Spleen (tissue), 7 donors: ENCODE data around the gene ZFP57.

Experiments
- POLR2A ChIP-seq, 3 donors: fragments of 450-650 bp; IDR thresholded peaks; one replicate each; pipeline ENCODE4 v1.5.1; 2017; ENCODE audit warnings: antibody characterized with exemption in 3 of 3, mild to moderate bottlenecking in 1 of 3
- POLR2AphosphoS5 ChIP-seq, 3 donors: sonication (generic); formaldehyde crosslinking; IDR thresholded peaks; one replicate each; pipeline ENCODE4 v1.5.1; 2017; ENCODE audit warnings: antibody characterized with exemption in 3 of 3
- TF ChIP-seq, protein P1 (sequence below), 11 experiments: fragments of 200-600 bp in 7 of 11; fragments of 450-650 bp in 4 of 11; sonication (generic) in 4 of 11; IDR thresholded peaks in 8 of 11; conservative IDR thresholded peaks in 3 of 11; 1 replicate in 7 of 11; 2 replicates in 4 of 11; pipeline versions ENCODE4 v1.4.0 to v1.8.0; 2016 to 2021; ENCODE audit warnings: antibody characterized with exemption in 11 of 11, inconsistent platforms in 4 of 11, mild to moderate bottlenecking in 1 of 11
- donor health status: DM: no; HTN: no; CAD: no; lungs with moderate emphysema.
- donor health status: DM: no; HTN: no; CAD: no.
- donor health status: DM: no; HTN: no; CAD: no.

DNA sequence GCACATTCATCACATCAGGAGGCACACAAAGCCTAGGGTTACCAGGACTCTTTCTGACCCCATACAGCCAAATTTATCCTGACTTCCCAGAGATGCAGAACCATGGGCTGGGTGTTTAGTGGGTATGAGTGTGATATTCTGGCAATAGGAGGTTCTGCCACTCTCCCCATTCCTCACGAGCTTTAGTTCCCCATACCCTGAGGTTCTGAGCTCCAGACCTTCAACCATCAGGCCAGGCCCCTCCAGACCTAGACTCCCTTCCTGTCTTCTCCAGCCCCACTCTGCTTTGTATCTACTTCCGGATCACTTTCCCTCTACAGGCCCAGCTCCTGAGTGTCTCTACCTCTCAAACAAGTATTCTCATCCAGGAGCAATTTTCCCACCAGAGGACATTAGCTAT is 46.7 kb upstream of the ZFP57 start:
- TF ChIP-seq POLR2A (IDR thresholded peaks at IDR 0.05): no peak
- TF ChIP-seq, protein P1, sequence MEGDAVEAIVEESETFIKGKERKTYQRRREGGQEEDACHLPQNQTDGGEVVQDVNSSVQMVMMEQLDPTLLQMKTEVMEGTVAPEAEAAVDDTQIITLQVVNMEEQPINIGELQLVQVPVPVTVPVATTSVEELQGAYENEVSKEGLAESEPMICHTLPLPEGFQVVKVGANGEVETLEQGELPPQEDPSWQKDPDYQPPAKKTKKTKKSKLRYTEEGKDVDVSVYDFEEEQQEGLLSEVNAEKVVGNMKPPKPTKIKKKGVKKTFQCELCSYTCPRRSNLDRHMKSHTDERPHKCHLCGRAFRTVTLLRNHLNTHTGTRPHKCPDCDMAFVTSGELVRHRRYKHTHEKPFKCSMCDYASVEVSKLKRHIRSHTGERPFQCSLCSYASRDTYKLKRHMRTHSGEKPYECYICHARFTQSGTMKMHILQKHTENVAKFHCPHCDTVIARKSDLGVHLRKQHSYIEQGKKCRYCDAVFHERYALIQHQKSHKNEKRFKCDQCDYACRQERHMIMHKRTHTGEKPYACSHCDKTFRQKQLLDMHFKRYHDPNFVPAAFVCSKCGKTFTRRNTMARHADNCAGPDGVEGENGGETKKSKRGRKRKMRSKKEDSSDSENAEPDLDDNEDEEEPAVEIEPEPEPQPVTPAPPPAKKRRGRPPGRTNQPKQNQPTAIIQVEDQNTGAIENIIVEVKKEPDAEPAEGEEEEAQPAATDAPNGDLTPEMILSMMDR (IDR thresholded peaks at IDR 0.05 in 8 of 11, conservative IDR thresholded peaks at IDR 0.05 in 3 of 11): no peak
- peak in 1 of 3 donors; percentile 9 for TF ChIP-seq POLR2AphosphoS5 (IDR thresholded peaks at IDR 0.05)
